KBM-7 (cell line): Measurements from ENCODE around the gene RPL31.

ENCODE experiments used
- DNase-seq: peaks from one replicate; pipeline ENCODE4 v3.0.0-alpha.2; 2015
- in situ Hi-C: fragments of 300-500 bp; cut with MboI; formaldehyde crosslinking; loops from 2 replicates; pipeline ENCODE4 v1.14.3; 2020; ENCODE audit warnings: low sequenced_read_pairs, low pct_unique_long_range_greater_than_20kb, mixed read lengths

RPL31 gene

DNA sequence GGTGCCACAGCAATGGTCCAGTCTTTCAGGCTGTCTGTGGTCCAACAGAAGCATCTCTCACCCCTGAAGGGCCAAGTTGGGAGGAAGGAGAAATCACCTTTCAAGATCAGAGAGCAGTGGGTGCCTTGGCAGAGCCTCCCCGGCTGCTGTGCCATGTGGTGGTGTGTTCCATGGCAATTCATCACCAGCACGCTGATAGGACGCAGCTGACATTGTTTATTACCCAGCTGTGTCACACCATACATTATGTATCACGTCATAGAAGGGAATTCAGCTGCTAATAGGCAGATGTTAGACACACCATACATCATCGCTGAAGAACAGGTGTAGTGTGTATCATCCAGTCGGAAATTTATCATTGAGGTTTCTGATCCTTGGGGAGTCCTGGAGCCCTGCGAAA, 29.6 kb upstream of the RPL31 start:
- in situ Hi-C loops = no loop called here
- no peak for DNase-seq

DNA sequence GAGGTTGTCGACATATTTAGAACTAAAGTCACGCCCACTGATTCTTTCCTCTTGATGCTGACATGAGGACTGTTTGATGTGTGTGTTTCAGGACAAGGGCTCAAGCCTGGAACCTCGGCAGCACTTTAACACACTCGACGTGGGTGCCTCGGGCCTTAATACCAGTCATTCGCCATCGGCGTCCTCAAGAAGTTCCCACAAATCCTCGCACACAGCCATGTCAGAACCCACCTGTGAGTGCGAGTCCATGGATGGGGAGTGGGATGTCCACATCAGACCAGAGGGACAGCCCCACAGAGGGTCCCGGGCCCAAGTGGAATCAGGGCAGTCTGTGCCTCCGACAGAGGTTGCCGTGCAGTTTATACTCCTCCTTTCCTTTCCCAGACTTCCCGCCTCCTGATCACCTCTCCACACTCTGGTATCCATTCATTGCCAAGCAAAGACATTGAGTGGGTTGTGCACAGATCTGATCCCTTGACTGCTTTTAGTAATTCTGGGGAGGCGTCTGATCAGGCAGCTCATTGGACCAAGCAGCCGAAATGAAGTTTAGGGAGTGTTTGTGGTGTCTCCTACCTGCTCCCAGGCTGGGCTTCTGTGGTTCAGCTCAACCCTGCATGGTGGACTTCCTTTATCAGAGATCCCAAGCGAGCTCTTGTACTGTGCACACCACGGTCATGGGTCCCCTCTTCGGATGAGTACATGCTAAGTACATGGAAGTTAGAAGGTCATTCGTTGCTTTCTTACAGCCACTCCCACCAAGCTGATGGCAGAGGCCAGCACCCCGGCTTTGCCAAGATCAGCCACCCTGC, 27.2 kb upstream of the RPL31 start:
- in situ Hi-C loops = loop anchor here (25.0 kb wide), 1 partner anchor 363 kb away; no protein-coding TSS in a partner anchor
- no peak for DNase-seq

DNA sequence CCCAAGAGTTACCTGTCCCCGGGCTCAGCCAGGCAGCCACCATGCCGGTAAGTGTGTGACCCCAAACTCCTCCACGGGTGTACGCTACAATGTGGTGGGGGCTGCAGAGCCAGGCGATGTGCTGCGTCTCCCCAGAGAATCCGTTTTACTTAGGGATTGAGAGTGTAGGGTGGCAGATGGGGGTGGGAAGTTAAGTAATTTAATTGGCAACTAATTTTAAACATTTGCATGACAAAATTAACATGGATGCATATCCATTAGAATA, 26.6 kb upstream of the RPL31 start:
- in situ Hi-C loops = loop anchor here (25.0 kb wide), 1 partner anchor 363 kb away; no protein-coding TSS in a partner anchor
- DNase-seq = no peak

DNA sequence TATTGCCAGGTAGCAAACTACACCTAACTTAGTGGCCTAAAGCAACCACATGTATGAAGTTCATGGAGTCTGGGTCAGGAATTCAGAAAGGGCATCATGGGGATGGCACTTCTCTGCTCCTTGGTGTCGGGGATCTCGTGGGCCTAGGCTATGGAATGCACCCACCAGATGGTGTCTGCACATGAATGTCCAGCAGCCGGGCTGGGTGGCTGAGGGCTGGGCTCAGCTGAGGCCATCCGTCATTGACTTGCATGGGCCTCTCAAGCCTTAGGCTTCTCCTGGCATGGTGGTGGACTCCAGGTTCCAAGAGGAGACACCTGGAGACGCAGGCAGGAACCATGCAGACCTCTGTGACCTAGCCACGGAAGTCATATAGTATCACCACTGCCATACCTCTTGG, 26.0 kb upstream of the RPL31 start:
- no peak for DNase-seq
- in situ Hi-C loops = loop anchor here (25.0 kb wide), 1 partner anchor 364 kb away; no protein-coding TSS in a partner anchor

DNA sequence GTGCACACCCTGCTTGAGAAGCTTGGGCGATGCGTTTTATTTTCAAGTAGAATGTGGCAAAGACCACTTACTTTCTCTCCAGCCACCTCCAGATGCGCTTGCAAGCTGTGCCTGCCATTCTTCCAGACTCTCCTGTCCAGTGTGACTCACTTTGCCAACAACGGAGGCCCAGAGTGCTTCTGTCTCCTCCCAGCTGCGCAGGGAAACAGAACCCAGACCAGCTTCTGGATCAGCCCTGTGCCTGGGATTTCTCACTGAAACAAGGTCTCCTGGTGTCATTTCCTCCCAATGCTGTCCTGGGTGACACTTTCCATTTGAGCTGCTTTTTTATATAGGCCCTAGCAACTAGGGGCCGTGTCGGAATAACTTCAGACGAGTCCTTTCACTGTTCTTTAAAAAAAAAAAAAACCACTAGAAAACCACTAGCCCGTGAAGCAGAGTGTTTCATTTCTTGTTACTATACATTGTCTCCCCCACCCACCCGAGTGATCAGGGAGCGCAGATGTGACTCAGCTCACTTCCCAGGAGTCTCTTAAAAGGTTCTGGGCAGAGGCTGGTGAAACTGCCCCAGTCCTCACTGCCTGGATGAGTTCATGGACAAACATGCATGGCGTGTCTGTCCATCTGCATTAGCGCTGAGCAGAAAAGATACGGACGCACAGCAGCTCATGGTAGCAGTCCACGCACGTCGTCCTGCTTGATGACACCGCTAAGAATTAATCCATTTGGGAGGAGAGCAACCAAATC, 25.3 kb upstream of the RPL31 start:
- DNase-seq = no peak
- in situ Hi-C loops = loop anchor here (25.0 kb wide), 1 partner anchor 365 kb away; no protein-coding TSS in a partner anchor

GRCh38 chr2:100977511-100977910, 24.6 kb upstream of the RPL31 start:
- DNase-seq = no peak
- in situ Hi-C loops = loop anchor here (25.0 kb wide), 1 partner anchor 365 kb away; no protein-coding TSS in a partner anchor

DNA sequence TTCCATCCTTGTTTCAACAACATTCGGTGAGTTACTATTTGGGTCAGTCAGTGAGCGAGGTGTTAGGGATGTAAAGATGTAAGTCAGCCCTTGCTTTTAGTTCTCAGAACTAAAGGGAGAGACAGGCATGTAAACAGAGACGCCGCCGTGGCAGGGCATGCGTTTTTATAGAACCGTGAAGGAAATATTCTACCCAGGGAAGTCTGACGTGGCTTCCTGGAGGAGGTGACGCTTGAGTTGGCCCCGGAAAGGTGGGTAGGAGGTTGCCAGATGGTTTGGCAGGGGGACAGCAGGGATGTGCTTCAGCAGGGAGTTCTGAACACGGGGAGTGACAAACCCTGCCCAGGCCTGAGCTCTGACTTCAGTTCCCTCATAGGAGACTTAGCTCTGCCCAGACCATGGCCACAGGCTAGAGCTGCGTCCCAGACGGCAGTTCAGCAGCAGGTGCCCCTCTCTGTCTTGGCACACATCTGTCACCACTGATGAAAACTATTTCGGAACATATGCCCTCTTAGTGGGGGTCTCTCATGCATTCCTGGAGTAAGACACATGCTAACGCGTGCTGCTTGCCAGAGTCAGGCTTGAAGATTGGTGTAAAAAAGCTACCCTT, 23.4 kb upstream of the RPL31 start:
- DNase-seq = no peak
- in situ Hi-C loops = loop anchor here (25.0 kb wide), 1 partner anchor 366 kb away; no protein-coding TSS in a partner anchor

- no peak for DNase-seq
- in situ Hi-C loops = loop anchor here (25.0 kb wide), 1 partner anchor 368 kb away; no protein-coding TSS in a partner anchor
Observed at GRCh38 chr2:100980046-100980445, 22.0 kb upstream of the RPL31 start.

DNA sequence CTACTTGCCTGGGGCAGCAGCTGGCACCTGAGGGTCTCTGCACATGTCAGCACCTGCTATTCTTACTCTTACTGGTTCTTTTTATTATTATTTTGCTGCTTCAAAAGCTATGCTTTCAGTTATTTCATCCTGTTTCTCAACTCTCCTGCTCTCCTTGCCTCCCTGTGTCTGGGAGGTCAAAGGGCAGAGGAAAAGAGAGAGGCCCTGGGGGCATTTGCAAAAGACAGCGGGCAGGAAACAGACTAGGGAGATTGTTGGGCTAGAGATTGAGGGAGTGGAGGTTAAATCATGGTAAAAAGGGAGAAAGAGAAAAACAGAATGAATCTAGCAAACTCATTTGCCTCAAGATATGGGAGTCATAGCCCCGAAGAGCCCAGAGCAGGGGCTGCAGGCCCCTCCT, 21.1 kb upstream of the RPL31 start:
- in situ Hi-C loops = loop anchor here (25.0 kb wide), 1 partner anchor 369 kb away; no protein-coding TSS in a partner anchor
- DNase-seq = no peak

DNA sequence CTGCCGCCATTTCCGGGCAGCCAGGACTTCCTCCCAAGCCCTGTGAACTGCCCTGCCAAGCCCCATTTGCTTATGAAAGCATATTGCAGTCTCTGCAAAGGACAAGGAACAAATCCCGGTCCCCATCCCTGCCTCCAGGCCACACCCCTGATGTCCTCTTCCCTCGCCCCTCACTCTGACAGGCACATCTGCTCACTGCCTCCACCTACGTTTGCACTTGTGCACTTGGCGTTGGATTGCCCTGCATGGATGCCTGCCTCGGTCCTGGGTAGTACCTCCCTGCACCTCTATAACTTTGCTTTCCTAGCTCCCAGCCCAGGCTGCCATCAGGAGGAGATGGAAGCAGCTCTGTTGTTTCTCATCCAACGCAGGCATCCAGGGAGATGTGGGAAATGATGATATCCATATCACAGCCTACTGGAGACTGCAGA, 19.6 kb upstream of the RPL31 start:
- in situ Hi-C loops = loop anchor here (25.0 kb wide), 1 partner anchor 370 kb away; no protein-coding TSS in a partner anchor
- DNase-seq = no peak

GRCh38 chr2:100983201-100983600, 18.9 kb upstream of the RPL31 start:
- in situ Hi-C loops = loop anchor here (25.0 kb wide), 1 partner anchor 371 kb away; no protein-coding TSS in a partner anchor
- DNase-seq = no peak

DNA sequence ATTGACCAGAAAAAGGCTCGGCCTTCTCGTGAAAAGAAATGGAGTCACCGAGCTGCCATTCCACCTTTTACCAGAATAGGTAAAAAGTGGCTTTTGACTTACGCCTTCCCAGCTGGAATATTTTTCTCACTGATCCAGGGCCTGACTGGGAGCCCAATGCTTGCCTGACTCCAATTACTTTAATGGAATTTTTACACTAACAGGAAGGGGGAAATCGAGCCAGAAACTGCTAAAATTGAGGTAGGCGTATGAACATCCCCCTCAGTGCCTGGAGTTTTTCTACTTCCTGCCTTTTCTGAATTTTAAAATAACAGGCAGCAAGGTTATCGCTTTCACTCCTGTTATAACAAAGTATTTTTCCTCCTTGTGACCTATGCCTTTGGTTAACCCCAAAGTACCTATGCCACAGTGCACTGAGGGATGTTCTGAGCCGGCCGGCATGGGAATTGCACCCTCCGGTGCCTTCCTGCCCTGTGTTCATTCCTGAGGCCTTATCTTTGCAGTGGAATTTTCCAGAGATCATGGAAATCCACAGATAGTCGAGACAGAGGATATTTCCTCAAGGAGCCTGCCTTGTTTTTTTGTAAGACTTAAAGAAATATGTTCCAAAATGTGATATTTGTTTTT, 18.3 kb upstream of the RPL31 start:
- DNase-seq = no peak
- in situ Hi-C loops = loop anchor here (25.0 kb wide), 1 partner anchor 371 kb away; no protein-coding TSS in a partner anchor

- DNase-seq = peak; percentile 67
- in situ Hi-C loops = loop anchor here (25.0 kb wide), 1 partner anchor 373 kb away; no protein-coding TSS in a partner anchor
Observed at GRCh38 chr2:100984892-100985307, 17.2 kb upstream of the RPL31 start.

GRCh38 chr2:100986157-100986556, 15.9 kb upstream of the RPL31 start:
- DNase-seq = no peak
- in situ Hi-C loops = loop anchor here (25.0 kb wide), 1 partner anchor 374 kb away; no protein-coding TSS in a partner anchor

- no peak for DNase-seq
- in situ Hi-C loops = loop anchor here (25.0 kb wide), 1 partner anchor 375 kb away; no protein-coding TSS in a partner anchor
Observed at GRCh38 chr2:100987536-100987935, 14.6 kb upstream of the RPL31 start.

DNA sequence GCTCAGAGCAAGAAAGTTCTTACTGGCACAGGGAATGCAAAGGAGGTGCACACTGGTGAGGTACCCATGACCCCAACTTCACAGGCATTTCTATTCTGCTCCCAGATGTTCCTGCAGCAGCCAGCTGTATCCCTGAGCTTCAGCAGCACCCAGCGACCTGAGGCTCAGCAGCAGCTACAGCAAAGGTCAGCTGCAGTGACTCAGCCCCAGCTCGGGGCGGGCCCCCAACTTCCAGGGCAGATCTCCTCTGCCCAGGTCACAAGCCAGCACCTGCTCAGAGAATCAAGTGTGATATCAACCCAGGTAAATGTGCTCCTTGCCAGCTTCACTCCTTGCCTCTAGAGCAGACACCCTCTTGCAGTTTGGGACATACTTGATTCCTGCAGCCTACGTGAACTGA, 14.1 kb upstream of the RPL31 start:
- no peak for DNase-seq
- in situ Hi-C loops = loop anchor here (25.0 kb wide), 1 partner anchor 376 kb away; no protein-coding TSS in a partner anchor

DNA sequence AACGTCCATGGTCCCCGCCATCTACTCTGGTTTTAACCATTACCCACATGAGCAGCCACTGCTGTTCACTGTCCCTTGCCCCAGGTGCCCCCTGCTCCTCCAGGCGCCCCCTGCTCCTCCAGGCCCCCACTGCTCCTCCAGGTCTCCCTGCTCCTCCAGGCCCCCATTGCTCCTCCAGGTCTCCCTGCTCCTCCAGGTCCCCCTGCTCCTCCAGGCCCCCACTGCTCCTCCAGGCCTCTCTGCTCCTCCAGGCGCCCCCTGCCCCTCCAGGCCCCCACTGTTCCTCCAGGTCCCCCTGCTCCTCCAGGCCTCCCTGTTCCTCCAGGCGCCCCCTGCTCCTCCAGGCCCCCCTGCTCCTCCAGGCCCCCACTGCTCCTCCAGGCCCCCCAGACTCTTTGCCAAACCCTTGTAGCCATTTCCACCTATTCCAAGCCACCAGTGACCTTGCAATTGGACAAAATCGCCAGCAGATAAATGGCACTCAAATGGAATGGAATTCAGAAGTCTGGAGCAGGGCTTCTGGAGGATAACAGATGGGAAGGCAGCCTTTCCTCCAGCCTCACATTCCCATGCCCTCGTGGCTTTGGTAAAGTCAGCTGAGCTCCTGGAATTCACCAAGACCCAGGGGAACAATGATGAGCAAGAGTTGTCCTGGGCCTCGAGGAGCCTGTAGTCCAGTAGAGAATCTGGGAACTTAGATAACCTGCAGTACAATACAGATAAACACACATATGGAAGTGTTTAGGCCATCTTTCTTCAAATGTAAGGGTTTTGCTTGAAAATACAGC, 13.3 kb upstream of the RPL31 start:
- in situ Hi-C loops = loop anchor here (25.0 kb wide), 1 partner anchor 377 kb away; no protein-coding TSS in a partner anchor
- no peak for DNase-seq

DNA sequence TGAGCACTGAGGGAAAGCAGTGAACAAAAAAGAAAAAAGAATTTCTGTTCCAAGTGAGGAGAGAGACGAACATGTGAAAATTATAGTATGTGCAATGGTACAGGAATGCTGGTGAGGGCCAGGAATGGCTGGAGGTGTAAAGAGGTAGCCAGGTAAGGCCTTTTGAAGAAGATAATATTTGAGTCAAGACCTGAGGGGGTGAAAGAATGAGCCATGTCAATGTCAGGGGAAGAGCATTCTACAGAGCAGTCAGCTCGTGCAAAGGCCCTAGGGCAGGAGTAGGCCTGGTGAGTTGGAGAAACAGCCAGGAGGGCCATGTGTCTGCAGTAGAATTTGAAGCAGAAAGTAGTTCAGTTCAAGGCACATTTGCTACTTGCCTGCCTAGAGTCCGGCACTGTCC, 12.4 kb upstream of the RPL31 start:
- DNase-seq = no peak
- in situ Hi-C loops = loop anchor here (25.0 kb wide), 1 partner anchor 377 kb away; no protein-coding TSS in a partner anchor
